ENCODE results near the gene USPL1.

GRCh38 chr13:30681843-30682242 is 64.1 kb downstream of the USPL1 start:
- TF ChIP-seq ZSCAN5A (CRISPR knock-in tag; IDR thresholded peaks at IDR 0.05; ENCODE audit: borderline replicate concordance) (no peak), REST (IDR thresholded peaks at IDR 0.05; ENCODE audit: borderline replicate concordance in 1 of 2, low read depth in 1 of 2, low read length in 2 of 2) (no peak), ZSCAN29 (CRISPR knock-in tag; conservative IDR thresholded peaks at IDR 0.05) (no peak), NR2F6 (IDR thresholded peaks at IDR 0.05) (no peak), NR2F6 (CRISPR knock-in tag; IDR thresholded peaks at IDR 0.05) (no peak), BCL6 (CRISPR knock-in tag; IDR thresholded peaks at IDR 0.05) (no peak), CTCF (CRISPR knock-in tag; IDR thresholded peaks at IDR 0.05) (no peak), GTF2F1 (IDR thresholded peaks at IDR 0.05; ENCODE audit: low read length) (no peak), SETDB1 (CRISPR knock-in tag; IDR thresholded peaks at IDR 0.05; ENCODE audit: borderline replicate concordance) (no peak)
